ENCODE data around the gene SNN. TPM values are rescaled to one million over a fixed set of nuclear protein-coding genes. Genes with fewer than 3 reads are reported as not detected.

The SNN gene
- total and polyA plus RNA-seq, 9 donors, result 8.0 to 40.3 (median 18.5) TPM

- Histone ChIP-seq H3K4me1 (ENCODE audit: insufficient read depth) (no peaks in the 10 kb centered on the region), H3K36me3 (no peaks in the 10 kb centered on the region), H3K4me3 (no peak overlapping the region), H3K9me3 (no peaks in the 10 kb centered on the region), H3K27me3 (no peaks in the 10 kb centered on the region), H3K27ac (no peak overlapping the region)
- no peak for DNase-seq
- TF ChIP-seq EP300 (IDR thresholded peaks at IDR 0.05) (no peak), POLR2A (IDR thresholded peaks at IDR 0.05) (no peak)
- TF ChIP-seq, protein P1, sequence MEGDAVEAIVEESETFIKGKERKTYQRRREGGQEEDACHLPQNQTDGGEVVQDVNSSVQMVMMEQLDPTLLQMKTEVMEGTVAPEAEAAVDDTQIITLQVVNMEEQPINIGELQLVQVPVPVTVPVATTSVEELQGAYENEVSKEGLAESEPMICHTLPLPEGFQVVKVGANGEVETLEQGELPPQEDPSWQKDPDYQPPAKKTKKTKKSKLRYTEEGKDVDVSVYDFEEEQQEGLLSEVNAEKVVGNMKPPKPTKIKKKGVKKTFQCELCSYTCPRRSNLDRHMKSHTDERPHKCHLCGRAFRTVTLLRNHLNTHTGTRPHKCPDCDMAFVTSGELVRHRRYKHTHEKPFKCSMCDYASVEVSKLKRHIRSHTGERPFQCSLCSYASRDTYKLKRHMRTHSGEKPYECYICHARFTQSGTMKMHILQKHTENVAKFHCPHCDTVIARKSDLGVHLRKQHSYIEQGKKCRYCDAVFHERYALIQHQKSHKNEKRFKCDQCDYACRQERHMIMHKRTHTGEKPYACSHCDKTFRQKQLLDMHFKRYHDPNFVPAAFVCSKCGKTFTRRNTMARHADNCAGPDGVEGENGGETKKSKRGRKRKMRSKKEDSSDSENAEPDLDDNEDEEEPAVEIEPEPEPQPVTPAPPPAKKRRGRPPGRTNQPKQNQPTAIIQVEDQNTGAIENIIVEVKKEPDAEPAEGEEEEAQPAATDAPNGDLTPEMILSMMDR (IDR thresholded peaks at IDR 0.05), result no peak
- 81 to 88% (median 84%) methylated on average over 12 of the region's 12 CpGs for WGBS, 3 donors
- intact Hi-C loops (cut with DNase I), result loop anchor here in 1 of 4 donors (10.0 kb wide), 1 partner anchor 84 kb away; the partner anchor contains the start of gene TXNDC11
These were observed 7.7 kb upstream of the SNN start for GRCh38 chr16:11660565-11660964.

DNA sequence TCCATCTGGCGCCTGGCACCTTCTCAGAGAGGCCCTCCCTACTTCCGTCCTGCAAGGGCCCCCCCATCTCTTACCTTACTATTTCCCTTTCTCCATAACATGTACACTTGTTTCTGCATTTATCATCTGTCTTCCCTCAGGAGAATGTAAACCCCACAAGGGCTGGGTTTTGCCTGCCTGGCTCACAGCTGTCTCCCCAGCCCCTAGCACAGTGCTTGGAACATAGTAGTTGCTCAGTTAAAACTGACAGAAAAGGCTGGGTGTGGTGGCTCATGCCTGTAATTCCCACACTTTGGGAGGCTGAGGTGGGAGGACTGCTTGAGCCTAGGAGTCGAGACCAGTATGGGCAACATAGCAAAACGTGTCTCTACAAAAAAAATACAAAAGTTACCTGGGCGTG lies 5.7 kb upstream of the SNN start:
- intact Hi-C loops (cut with DNase I), result loop anchor here in 1 of 4 donors (10.0 kb wide), 1 partner anchor 82 kb away; the partner anchor contains the start of gene TXNDC11
- WGBS, 3 donors, result 88 to 93% (median 92%) methylated on average over 5 of the region's 5 CpGs
- TF ChIP-seq POLR2A (IDR thresholded peaks at IDR 0.05), result no peak
- no peak for TF ChIP-seq EP300 (IDR thresholded peaks at IDR 0.05)
- TF ChIP-seq, protein P1 (IDR thresholded peaks at IDR 0.05), result no peak

GRCh38 chr16:11665071-11665491 lies 3.2 kb upstream of the SNN start:
- intact Hi-C loops (cut with DNase I), result loop anchor here in 1 of 4 donors (10.0 kb wide), 1 partner anchor 80 kb away; the partner anchor contains the start of gene TXNDC11
- no peak overlapping the region for H3K4me3 ChIP-seq
- DNase-seq, result no peak
- TF ChIP-seq, protein P1 (IDR thresholded peaks at IDR 0.05), result no peak
- no peak overlapping the region for H3K27ac ChIP-seq
- peaks cover 6% of the 10 kb centered on the region for H3K4me1 ChIP-seq (ENCODE audit: insufficient read depth)
- no peaks in the 10 kb centered on the region for H3K9me3 ChIP-seq
- WGBS, 3 donors, result 55 to 67% (median 60%) methylated on average over 11 of the region's 11 CpGs
- no peaks in the 10 kb centered on the region for H3K36me3 ChIP-seq
- no peaks in the 10 kb centered on the region for H3K27me3 ChIP-seq

More for the DNA sequence above, 5.7 kb upstream of the SNN start:
- Histone ChIP-seq H3K4me1 (ENCODE audit: insufficient read depth) (no peaks in the 10 kb centered on the region), H3K27me3 (no peaks in the 10 kb centered on the region), H3K27ac (no peak overlapping the region), H3K36me3 (no peaks in the 10 kb centered on the region), H3K4me3 (no peak overlapping the region), H3K9me3 (no peaks in the 10 kb centered on the region)
- no peak for DNase-seq

DNA sequence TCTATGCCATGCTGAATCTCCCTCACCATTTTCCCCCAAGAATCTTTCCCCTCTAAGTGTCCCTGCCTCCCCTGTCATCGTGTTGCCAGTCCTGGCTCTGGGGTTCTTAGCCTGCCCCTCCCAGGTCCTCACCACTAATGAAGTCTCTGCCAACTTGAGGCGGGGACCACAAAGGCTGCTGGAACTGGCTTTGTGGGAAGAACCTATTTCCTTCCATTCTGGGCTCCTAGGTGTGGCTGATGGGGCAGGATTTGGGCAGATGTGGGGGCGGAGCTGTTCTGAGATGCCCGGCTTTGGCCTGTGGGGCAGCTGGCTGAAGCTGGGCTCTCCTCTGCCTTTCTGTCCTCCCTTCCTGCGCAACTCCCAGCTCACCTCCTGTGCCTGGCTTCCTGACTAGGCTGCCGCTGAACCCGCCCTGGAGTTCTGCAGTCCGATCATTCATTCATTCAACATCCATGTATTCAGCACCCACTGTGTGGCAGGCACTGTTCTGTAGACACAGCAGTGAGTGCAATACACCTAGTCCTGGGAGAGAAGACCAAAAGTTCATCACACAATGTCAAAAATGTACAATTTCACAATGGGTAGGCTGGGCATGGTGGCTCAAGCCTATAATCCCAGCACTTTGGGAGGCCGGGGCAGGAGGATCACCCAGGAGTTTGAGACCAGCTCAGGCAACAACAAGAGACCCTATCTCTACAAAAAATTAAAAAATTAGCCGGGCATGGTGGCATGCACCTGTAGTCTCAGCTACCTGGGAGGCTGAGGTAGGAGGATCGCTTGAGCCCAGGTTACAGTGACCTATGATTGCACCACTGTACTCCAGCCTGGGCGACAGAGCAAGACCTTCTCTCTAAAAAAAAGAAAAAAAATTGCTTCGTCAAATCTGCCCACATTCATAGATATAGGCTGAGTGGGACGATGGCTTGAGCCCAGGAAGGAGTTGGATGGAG lies 1.9 kb upstream of the SNN start:
- intact Hi-C loops (cut with DNase I), result loop anchor here in 1 of 4 donors (10.0 kb wide), 1 partner anchor 78 kb away; the partner anchor contains the start of gene TXNDC11
- H3K27ac ChIP-seq, result peak overlapping the region in 1 of 2 donors; percentile 17

More for the DNA sequence above, 1.9 kb upstream of the SNN start:
- H3K4me3 ChIP-seq, result no peak overlapping the region
- no peak for TF ChIP-seq EP300 (IDR thresholded peaks at IDR 0.05)
- TF ChIP-seq, protein P1 (IDR thresholded peaks at IDR 0.05), result no peak
- TF ChIP-seq POLR2A (IDR thresholded peaks at IDR 0.05), result no peak
- no peaks in the 10 kb centered on the region for H3K9me3 ChIP-seq
- H3K4me1 ChIP-seq (ENCODE audit: insufficient read depth), result peaks cover 13% of the 10 kb centered on the region
- no peak for DNase-seq
- 81 to 86% (median 84%) methylated on average over 14 of the region's 14 CpGs for WGBS, 3 donors
- H3K36me3 ChIP-seq, result no peaks in the 10 kb centered on the region
- no peaks in the 10 kb centered on the region for H3K27me3 ChIP-seq

All from ovary (tissue), 9 donors.